ENCODE data around the gene RUSC2. TPM values are rescaled to one million over a fixed set of nuclear protein-coding genes. Genes with fewer than 3 reads are reported as not detected.
A peak's percentile ranks its signal among the peaks of the same experiment; 100 is the strongest.

RUSC2 gene
- total RNA-seq, 2 experiments from 2014 or later: 1.3 to 1.7 TPM

- H3K36me3 Mint-ChIP-seq (ENCODE audit: low read depth): no peaks in the 10 kb centered on the region
- ChIA-PET POLR2A (no interaction called here), CTCF (interaction anchor here (0.9 to 1.9 kb wide), 4 partner anchors 20 to 369 kb away, joined by 3 to 11 read pairs (median 3); no protein-coding TSS in a partner anchor)
- no peak overlapping the region for H3K4me3 Mint-ChIP-seq
- ATAC-seq (no peak), DNase-seq (no peak)
- no peaks in the 10 kb centered on the region for H3K9me3 Mint-ChIP-seq
- peaks cover 16% of the 10 kb centered on the region for H3K4me1 Mint-ChIP-seq (ENCODE audit: low read depth)
- TF ChIP-seq, protein P1, sequence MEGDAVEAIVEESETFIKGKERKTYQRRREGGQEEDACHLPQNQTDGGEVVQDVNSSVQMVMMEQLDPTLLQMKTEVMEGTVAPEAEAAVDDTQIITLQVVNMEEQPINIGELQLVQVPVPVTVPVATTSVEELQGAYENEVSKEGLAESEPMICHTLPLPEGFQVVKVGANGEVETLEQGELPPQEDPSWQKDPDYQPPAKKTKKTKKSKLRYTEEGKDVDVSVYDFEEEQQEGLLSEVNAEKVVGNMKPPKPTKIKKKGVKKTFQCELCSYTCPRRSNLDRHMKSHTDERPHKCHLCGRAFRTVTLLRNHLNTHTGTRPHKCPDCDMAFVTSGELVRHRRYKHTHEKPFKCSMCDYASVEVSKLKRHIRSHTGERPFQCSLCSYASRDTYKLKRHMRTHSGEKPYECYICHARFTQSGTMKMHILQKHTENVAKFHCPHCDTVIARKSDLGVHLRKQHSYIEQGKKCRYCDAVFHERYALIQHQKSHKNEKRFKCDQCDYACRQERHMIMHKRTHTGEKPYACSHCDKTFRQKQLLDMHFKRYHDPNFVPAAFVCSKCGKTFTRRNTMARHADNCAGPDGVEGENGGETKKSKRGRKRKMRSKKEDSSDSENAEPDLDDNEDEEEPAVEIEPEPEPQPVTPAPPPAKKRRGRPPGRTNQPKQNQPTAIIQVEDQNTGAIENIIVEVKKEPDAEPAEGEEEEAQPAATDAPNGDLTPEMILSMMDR (IDR thresholded peaks at IDR 0.05): no peak
- H3K27me3 Mint-ChIP-seq: peaks cover 17% of the 10 kb centered on the region
- intact Hi-C loops (cut with micrococcal nuclease): no loop called here
- H3K27ac Mint-ChIP-seq: no peak overlapping the region
Measured at GRCh38 chr9:35487081-35487480, 2.8 kb upstream of the RUSC2 start.

DNA sequence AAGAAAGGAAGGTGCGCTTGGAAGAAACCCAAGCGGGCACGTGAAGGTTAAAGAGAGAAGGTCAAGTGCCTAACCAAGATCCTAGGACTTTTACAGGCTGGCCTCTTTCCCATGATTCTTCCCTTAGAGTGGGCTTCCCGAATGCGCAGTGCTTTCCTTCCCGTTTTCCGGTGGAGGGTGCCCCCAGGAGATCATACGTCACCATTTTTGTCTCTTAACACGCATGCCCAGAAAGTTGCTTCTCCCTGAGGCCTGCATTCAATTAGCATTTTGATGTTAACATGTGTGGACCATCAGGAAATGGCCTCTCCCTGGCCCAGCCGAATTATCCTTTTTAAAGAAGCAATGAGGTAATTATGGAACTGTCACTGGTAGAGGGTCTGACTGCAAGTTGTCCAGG lies 1.9 kb upstream of the RUSC2 start:
- CTCF ChIA-PET: no interaction called here

DNA sequence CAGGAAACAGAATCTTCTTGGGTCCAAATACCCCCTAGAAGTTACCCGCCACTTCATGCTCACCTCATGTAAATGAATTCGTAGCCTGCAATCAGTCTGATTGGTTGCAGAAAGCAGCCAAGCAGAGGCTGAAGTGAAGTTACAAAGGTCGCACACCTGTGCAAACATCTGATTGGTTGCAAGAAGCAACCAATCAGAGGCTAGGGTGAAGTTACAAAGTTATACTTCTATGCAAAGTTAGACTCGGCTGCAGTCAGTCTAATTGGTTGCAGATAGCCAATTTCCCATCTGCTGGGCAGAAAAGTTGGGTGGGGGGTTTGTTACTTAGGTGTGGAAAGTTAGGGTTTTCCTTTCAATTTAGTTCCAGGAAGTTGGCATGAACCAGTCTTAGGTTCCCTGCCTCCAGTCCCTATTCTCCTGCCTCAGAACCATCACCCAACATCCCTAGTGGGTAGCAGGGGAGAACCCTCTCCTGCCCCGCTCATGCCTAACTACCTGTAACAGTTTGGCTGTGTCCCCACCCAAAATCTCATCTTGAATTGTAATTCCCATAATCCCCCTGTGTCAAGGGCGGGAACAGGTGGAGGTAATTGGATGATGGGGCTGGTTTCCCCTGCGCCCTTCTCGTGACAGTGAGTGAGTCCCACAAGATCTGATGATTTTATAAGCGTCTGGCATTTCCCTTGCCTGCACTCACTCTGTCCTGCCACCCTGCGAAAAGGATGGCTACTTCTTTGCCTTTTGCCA lies 1.2 kb upstream of the RUSC2 start:
- no peak overlapping the region for H3K27ac Mint-ChIP-seq
- H3K36me3 Mint-ChIP-seq (ENCODE audit: low read depth): no peaks in the 10 kb centered on the region
- DNase-seq (no peak), ATAC-seq (no peak)
- TF ChIP-seq, protein P1 (IDR thresholded peaks at IDR 0.05): no peak
- intact Hi-C loops (cut with micrococcal nuclease): no loop called here
- peaks cover 18% of the 10 kb centered on the region for H3K4me1 Mint-ChIP-seq (ENCODE audit: low read depth)
- POLR2A ChIA-PET: no interaction called here
- CTCF ChIA-PET: interaction anchor here (0.7 to 1.6 kb wide), 4 partner anchors 11 to 18 kb away, joined by 3 to 5 read pairs (median 4); no protein-coding TSS in a partner anchor
- H3K4me3 Mint-ChIP-seq: peak overlapping the region; percentile 51
- no peaks in the 10 kb centered on the region for H3K9me3 Mint-ChIP-seq
- H3K27me3 Mint-ChIP-seq: peaks cover 17% of the 10 kb centered on the region

More for the DNA sequence above, 1.9 kb upstream of the RUSC2 start:
- no peaks in the 10 kb centered on the region for H3K36me3 Mint-ChIP-seq (ENCODE audit: low read depth)
- DNase-seq (no peak), ATAC-seq (no peak)
- H3K9me3 Mint-ChIP-seq: no peaks in the 10 kb centered on the region
- peaks cover 18% of the 10 kb centered on the region for H3K4me1 Mint-ChIP-seq (ENCODE audit: low read depth)
- no peak overlapping the region for H3K27ac Mint-ChIP-seq
- H3K27me3 Mint-ChIP-seq: peaks cover 17% of the 10 kb centered on the region
- TF ChIP-seq, protein P1 (IDR thresholded peaks at IDR 0.05): no peak
- POLR2A ChIA-PET: no interaction called here
- intact Hi-C loops (cut with micrococcal nuclease): no loop called here
- H3K4me3 Mint-ChIP-seq: no peak overlapping the region

- Mint-ChIP-seq H3K4me1 (ENCODE audit: low read depth) (peaks cover 20% of the 10 kb centered on the region), H3K27me3 (peaks cover 17% of the 10 kb centered on the region), H3K4me3 (peak overlapping the region; percentile 78), H3K27ac (peak overlapping the region; percentile 59), H3K9me3 (no peaks in the 10 kb centered on the region), H3K36me3 (ENCODE audit: low read depth) (no peaks in the 10 kb centered on the region)
- ATAC-seq: no peak
- CTCF ChIA-PET: interaction anchor here (1.6 kb wide), 1 partner anchor 13 kb away, joined by 5 read pairs; no protein-coding TSS in a partner anchor
- POLR2A ChIA-PET: no interaction called here
- TF ChIP-seq, protein P1 (IDR thresholded peaks at IDR 0.05): no peak
- no peak for DNase-seq
- intact Hi-C loops (cut with micrococcal nuclease): no loop called here
Measured at GRCh38 chr9:35490155-35490909, 421 bp downstream of the RUSC2 start.

Measured in activated CD8-positive, alpha-beta T cell treated with anti-CD3 and anti-CD28 coated beads for 36 hours (primary cell).